HG03520 (cell line): ENCODE results near the gene IL20.

Source experiments
- ATAC-seq: cut with Tn5 transposase; IDR thresholded peaks from one replicate; pipeline ENCODE4 v1.9.1; 2021; ENCODE audit warnings: mild to moderate bottlenecking, moderate library complexity; ENCODE audit not compliant: unreplicated experiment

The IL20 gene

GRCh38 chr1:206898915-206899431 is 33.5 kb downstream of the IL20 start:
- ATAC-seq, result no peak

GRCh38 chr1:206899717-206900116 is 34.3 kb downstream of the IL20 start:
- ATAC-seq, result no peak

- no peak for ATAC-seq
Observed at GRCh38 chr1:206900149-206900548, 34.7 kb downstream of the IL20 start.

- no peak for ATAC-seq
Observed at GRCh38 chr1:206901944-206902343, 36.5 kb downstream of the IL20 start.

- ATAC-seq, result no peak
Observed at GRCh38 chr1:206902702-206903101, 37.3 kb downstream of the IL20 start.

GRCh38 chr1:206903687-206904086 is 38.3 kb downstream of the IL20 start:
- no peak for ATAC-seq

GRCh38 chr1:206904423-206905142 is 39.2 kb downstream of the IL20 start:
- ATAC-seq, result no peak

GRCh38 chr1:206905295-206906164 is 40.1 kb downstream of the IL20 start:
- ATAC-seq, result no peak

- no peak for ATAC-seq
Observed at GRCh38 chr1:206907304-206907991, 42.0 kb downstream of the IL20 start.

- no peak for ATAC-seq
Observed at GRCh38 chr1:206908038-206908437, 42.6 kb downstream of the IL20 start.

- ATAC-seq, result no peak
Observed at GRCh38 chr1:206909161-206909882, 43.9 kb downstream of the IL20 start.

- ATAC-seq, result no peak
Observed at GRCh38 chr1:206909883-206910318, 44.5 kb downstream of the IL20 start.

GRCh38 chr1:206911064-206911663 is 45.7 kb downstream of the IL20 start:
- no peak for ATAC-seq

- no peak for ATAC-seq
Observed at GRCh38 chr1:206912445-206913095, 47.1 kb downstream of the IL20 start.

- ATAC-seq, result no peak
Observed at GRCh38 chr1:206913766-206914537, 48.5 kb downstream of the IL20 start.

- no peak for ATAC-seq
Observed at GRCh38 chr1:206915030-206915735, 49.8 kb downstream of the IL20 start.

GRCh38 chr1:206916000-206916709 is 50.7 kb downstream of the IL20 start:
- no peak for ATAC-seq

- ATAC-seq, result no peak
Observed at GRCh38 chr1:206918076-206918475, 52.7 kb downstream of the IL20 start.
